NCI-H128 (cell line): ENCODE measurements around the gene ASF1A.
A peak's percentile ranks its signal among the peaks of the same experiment; 100 is the strongest.
"Not testable (repeated sequence)": the region's sequence is repeated elsewhere in the genome, so short reads cannot be mapped to it uniquely, and the experiment has no call there.

Experiments
- DNase-seq: peaks from one replicate; lab custom pipeline; 2025; ENCODE audit not compliant: unreplicated experiment; lab: John Stamatoyannopoulos, UW

Gene ASF1A

GRCh38 chr6:118893807-118894424, at the start of gene ASF1A:
Gene ASF1A, plus strand, starts transcription at chr6:118894152. Its CDS starts 262 bp downstream, at chr6:118894414.
- peak; percentile 97 for DNase-seq

DNA sequence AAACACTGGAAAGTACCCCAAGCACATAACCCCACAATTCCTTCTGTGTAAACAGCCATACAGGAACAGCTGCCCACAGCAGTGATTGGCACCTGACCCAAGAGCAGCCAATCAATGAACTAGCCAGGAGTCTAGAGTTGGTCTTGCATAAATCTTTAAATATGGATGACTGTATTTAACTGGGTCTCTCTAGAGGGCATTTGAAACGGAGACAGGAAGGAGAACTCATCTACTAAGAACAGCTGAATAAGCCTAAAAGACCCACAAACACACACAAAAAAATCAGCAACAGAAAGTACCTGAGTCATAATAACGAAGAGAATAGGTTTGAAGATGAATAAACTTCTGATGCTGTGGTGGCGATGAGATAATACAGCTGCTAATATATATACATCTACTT, 49.0 kb upstream of the ASF1A start:
- no peak for DNase-seq

- no peak for DNase-seq
Measured at GRCh38 chr6:118853408-118853807, 40.5 kb upstream of the ASF1A start.

DNA sequence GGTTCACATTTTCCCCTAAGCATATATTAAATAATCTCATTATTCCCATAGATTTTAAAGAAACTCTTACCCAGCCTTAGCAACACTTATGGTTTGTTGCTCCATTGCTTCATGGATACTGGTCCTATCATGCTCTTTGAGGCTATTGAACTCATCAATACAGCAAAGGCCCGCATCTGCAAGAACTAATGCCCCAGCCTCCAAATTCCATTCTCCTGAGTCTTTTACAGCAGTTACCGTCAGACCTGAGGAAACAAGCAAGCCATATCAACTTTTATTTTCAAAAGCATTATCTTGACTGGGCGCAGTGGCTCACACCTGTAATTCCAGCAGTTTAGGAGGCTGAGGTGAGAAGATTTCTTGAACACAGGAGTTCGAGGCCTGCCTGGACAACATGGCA, 37.7 kb upstream of the ASF1A start:
- DNase-seq: no peak

- no peak for DNase-seq
Measured at GRCh38 chr6:118859517-118860064, 34.4 kb upstream of the ASF1A start.

- DNase-seq: no peak
Measured at GRCh38 chr6:118860363-118860762, 33.6 kb upstream of the ASF1A start.

- DNase-seq: no peak
Measured at GRCh38 chr6:118860880-118861279, 33.1 kb upstream of the ASF1A start.

- DNase-seq: no peak
Measured at GRCh38 chr6:118862443-118862842, 31.5 kb upstream of the ASF1A start.

DNA sequence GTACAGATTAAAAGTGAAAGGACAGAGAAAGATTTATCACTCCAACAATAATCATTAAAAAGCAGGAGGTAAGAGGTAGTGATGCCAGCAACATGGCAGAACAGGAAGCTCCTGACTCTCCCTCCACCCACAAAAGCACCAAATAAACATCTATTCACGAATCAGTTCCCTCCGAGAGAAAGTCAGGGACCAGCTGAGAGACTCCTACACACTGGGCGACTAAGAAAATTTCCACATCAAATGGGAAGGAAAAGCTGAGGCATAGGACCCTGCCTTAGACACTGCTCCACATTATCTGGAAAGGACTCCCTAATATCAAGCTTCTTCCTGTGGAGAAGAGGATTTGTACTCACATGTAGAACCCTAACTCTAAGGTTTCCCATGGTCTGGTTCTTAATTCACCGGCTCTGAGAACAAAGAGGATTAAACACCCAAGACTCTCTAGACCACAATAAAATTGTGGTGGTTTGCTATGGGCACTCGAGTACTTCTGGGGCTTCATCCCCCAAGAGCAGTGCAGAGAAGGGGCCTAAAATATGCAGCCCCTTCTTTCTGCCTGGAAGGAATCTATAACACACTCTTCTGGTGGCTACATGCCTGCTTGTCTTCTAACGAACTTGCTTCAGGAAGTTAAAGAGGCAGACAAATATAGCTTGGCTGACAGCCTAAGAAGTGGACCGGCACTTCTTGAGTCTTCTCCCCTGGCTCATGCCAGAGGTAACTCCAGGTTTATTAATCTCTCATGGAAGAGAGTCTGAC, 29.4 kb upstream of the ASF1A start:
- no peak for DNase-seq

- DNase-seq: no peak
Measured at GRCh38 chr6:118865100-118865391, 28.9 kb upstream of the ASF1A start.

DNA sequence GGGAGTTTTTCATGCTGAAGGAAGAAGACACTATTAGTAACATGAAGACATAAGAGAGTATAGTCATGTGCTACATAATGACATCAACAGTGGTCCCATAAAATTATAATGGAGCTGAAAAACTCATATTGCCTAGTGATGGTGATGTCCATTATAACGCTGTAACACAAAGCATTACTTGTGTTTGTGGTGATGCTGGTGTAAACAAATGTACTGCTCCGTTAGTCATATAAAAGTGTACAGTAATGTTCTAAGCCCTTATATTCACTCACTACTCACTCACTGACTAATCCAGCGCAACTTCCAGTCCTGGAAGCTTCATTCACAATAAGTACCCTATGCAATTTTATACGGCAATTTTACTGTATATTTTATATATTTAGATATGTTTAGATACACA, 26.8 kb upstream of the ASF1A start:
- no peak for DNase-seq

- not testable (repeated sequence) for DNase-seq
Measured at GRCh38 chr6:118868901-118869300, 25.1 kb upstream of the ASF1A start.

GRCh38 chr6:118869350-118869749, 24.6 kb upstream of the ASF1A start:
- no peak for DNase-seq

- no peak for DNase-seq
Measured at GRCh38 chr6:118869894-118870589, 23.9 kb upstream of the ASF1A start.

- DNase-seq: no peak
Measured at GRCh38 chr6:118871331-118871730, 22.6 kb upstream of the ASF1A start.

- DNase-seq: no peak
Measured at GRCh38 chr6:118872318-118872717, 21.6 kb upstream of the ASF1A start.

- no peak for DNase-seq
Measured at GRCh38 chr6:118872726-118873125, 21.2 kb upstream of the ASF1A start.

DNA sequence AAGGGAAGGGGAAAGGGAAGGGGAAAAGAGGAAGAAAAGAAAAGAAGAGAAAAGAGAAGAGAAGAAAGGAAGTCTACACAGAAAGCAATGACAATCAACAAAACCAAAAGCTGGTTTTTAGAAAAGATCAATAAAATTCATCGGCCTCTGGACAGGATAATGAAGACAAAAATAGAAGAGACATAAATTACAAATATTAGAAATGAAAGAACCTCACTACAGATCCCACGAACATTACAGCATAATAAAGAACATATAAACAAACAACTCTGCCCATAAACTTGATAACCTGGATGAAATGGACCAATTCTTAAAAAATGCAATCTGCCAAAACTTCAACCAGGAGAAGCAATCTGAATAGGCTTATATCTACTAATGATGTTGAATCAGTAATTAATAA, 20.7 kb upstream of the ASF1A start:
- no peak for DNase-seq

GRCh38 chr6:118875672-118876071, 18.3 kb upstream of the ASF1A start:
- no peak for DNase-seq

- DNase-seq: no peak
Measured at GRCh38 chr6:118876198-118876597, 17.8 kb upstream of the ASF1A start.

DNA sequence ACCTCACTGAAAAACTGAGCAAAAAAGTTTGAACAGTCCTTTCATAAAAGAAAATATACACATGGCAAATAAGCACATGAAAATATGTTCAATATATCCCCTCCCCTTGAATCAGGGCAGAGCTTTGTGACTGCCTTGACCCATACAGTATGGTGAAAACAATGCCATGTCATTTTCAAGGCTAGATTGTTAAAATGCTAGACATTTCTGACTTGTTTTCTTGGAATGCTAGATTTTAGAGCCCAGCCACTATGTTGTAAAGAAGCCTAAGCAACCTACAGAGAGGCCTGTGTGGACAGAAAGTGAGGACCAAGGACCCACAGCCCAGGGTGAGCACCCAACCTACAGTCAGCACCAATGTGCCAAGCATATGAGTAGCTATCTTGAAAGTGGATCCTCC, 17.1 kb upstream of the ASF1A start:
- DNase-seq: no peak

DNA sequence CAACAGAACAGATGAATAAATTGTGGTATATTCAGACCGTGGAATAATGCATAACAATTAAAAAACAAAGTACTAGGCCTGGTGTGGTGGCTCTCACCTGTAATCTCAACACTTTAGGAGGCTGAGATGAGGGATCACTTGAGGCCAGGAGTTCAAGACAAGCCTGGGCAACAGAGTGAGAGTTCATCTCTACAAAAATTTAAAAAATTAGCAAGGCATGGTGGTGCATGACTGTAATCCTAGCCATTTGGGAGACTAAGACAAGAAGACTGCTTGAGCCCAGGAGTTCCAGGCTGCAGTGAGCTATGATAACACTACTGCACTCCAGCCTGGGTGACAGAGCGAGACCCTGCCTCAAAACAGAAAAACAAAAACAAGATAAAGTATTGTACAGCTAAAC, 16.1 kb upstream of the ASF1A start:
- DNase-seq: no peak
